K562 treated with DMSO at 1 percent for 12 hours (cell line): Measurements from ENCODE around the gene WDR55. TPM values are rescaled to one million over a fixed set of nuclear protein-coding genes. Genes with fewer than 3 reads are reported as not detected.

ENCODE experiments used
- total RNA-seq: library from RNA; unstranded; fragments of 300-600 nt; gene quantifications from 2 replicates; pipeline ENCODE4 v1.2.3, GENCODE V29; 2022; ENCODE audit not compliant: insufficient read depth

WDR55 gene, protein sequence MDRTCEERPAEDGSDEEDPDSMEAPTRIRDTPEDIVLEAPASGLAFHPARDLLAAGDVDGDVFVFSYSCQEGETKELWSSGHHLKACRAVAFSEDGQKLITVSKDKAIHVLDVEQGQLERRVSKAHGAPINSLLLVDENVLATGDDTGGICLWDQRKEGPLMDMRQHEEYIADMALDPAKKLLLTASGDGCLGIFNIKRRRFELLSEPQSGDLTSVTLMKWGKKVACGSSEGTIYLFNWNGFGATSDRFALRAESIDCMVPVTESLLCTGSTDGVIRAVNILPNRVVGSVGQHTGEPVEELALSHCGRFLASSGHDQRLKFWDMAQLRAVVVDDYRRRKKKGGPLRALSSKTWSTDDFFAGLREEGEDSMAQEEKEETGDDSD
- 26.9 and 42.6 TPM in 2 replicates for total RNA-seq

DNA sequence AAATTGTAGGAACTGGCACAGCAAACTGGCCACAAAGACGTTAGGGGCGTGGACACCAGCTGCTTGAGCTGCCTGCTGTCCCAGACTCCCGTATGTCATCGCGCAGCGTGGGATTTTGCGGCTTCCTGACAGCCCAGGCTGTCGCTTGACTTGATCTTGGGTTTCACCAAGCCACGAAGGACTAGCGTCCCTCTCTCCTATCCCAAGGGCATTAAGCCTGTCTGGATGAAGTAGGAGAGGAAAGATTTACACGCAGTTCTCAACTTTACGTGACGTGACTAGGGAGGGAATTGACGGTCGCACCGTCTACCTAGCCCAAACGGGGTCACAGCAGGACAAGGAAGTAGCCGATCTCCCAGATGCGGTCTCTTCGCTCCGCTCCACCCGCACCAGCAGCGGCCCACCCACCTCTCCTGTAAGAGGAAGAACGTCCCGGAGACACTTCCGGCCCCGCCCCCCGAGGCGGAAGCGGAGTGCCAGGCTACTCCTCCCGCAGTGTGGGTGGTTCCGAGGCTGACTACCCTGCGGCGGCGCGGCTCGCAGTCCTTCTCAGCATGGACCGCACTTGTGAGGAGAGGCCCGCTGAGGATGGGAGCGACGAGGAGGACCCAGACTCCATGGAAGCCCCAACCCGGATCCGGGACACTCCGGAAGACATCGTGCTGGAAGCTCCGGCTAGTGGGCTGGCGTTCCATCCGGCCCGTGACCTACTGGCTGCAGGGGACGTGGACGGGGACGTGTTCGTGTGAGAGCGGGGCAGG, at the start of gene WDR55:
Gene WDR55, plus strand, starts transcription at position 546 of the 761 bp plus-strand sequence. Its CDS starts 9 bp downstream, at position 555.

DNA sequence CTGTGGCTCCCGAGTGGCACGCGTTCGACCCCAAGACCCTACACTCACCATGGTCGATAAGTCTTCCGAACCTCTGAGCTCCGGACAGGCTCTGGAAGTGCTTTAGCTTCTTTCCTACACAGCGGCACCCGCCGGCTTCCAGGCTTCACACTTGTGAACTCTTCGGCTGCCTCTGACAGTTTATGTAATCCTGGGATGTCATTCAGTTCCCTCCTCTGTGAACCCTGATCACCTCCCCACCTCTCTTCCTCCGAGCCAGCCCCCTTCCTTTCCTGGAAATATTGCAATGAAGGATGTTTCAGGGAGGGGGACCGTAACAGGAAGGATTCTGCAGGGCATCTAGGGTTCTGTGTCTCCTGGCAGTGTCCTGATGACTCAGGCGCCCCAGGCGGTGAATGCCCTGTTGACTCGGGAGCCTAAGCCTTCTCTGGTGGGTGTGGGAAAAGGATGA, 31.7 kb upstream of the WDR55 start, which contains the start of gene CD14:
Gene CD14, minus strand, starts transcription at position 155 of the 451 bp plus-strand sequence. Its CDS starts 104 bp downstream, at position 51.

DNA sequence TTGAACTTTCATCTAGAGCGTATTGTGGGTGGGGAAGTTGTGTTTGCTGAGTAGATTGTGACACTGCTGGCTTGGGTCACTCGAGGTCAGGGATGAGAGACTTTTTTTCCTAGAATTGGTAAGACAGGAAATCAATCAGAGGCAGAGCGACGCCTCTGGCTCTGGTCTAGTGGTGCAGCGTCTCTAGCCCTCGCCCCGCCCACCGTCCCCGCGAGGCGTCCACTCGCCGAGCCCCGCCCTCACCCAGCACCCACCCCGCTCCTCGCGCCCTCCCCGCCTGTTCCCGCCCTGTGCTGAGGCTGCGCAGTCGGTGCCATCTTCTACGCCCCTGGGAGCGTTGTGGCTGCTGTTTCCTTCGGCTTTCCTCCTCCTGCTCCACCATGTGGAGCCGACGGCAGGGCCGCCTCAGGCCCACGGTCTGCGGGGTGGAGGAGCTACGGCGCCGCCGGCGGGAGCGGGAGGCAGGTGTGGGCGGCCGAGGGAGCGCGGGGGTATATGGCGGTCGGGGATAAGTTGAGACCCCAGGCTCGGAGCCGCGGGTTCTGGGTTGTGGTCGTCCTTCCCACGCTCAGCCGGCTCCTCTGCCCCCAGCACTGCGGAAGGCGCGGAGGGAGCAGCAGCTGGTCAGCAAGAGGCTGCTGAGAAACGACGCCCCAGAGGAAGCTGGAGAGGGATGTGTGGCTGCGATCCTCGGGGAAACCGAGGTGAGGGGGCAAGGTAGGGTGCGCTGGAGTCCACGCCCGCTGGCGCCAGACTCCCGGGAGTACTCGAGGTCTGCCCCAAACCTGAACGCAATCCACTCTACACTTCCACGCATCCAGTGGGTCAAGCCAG, 25.3 kb upstream of the WDR55 start, which contains the start of gene TMCO6:
Gene TMCO6, plus strand, starts transcription at position 304 of the 834 bp plus-strand sequence. Its CDS starts 77 bp downstream, at position 381.

DNA sequence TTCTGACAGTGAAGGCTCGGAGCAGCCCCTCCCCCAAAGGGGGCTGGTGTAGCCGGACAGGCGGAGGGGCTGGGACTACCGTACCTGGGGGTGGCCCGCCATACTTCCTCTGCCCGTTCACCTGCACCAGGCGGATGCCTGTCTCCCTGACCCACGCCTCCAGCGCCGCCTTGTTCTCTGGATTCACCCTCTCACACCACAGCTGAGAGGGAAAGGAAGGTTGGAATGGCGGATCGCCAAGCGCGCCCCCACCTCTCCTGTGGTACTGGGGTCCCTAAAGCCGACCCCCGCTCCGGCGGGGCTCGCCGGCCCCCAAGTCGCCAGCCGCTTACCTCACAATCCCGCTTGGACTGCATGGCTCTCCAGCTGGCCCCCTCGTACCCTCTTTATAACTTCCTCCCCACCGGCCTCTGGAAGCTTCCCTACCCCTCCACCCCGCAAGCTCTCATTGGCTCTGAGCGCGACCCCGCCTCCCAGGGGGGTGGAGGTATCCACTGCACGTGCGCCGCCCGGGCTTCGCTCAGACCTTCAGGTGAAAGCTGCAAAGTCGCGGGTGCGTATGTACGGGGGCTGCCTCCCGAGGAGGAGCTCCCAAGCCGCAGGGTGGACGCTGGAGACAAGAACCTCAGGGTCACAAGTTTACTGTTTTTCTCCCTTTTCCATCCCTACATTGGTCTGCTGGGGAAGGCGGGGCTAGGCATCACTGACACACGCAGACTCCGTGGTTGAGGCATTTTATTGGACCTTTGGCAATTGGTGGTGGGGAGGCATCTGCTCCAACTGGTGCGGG, 8.7 kb downstream of the WDR55 start, which contains the start of gene DND1:
Gene DND1, minus strand, starts transcription at position 390 of the 790 bp plus-strand sequence. Its CDS starts 34 bp downstream, at position 356.

DNA sequence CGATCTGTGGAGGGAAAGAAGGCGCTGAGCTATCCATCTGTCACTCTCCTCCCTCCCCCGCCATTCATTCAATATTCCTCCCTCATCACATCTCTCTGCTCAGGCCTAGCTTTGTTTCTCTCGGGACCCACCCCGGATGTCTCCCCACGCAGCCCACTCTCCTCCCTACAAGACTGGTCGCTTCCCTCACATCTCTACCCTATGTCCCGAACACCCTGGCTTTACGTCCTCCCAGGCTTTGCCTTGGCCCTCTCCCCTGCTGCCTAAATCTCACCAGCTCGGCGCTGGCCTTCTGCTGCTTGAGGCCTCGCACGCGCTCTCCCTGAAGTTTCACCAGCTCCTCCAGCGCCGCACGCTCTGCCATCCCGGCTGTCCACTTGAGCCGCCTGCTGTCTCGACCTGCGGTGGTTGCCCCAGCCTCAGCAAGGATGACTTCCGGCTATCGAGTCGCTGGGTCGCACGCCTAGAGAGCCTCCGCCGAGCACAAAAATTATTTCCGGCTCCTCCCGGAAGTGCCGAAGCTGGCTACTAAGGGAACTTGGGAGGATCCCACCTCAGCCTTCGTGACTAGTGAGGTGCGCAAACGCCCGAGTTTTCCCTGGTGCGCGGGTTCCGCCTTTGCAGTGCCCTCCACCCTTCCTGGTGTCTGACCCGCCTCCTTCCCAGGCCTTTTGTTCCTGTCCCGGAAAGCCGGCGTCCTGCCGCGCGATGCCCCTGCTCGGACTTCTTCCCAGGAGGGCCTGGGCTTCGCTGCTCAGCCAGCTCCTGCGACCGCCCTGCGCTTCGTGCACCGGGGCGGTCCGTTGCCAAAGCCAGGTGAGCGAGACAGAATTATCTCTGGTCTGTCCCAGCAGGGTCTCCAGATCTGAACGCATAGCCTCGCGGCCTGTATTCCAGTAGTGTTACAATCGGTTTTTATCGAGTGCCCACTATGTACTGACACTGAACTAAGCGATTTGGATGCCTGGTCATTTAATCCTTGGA, 26.5 kb downstream of the WDR55 start, which contains the start of the genes HARS1 and HARS2:
Gene HARS1, minus strand, starts transcription at position 430 of the 984 bp plus-strand sequence. Its CDS starts 66 bp downstream, at position 364.
Gene HARS2, plus strand, starts transcription at position 515 of the 984 bp plus-strand sequence. Its CDS starts 194 bp downstream, at position 709.

DNA sequence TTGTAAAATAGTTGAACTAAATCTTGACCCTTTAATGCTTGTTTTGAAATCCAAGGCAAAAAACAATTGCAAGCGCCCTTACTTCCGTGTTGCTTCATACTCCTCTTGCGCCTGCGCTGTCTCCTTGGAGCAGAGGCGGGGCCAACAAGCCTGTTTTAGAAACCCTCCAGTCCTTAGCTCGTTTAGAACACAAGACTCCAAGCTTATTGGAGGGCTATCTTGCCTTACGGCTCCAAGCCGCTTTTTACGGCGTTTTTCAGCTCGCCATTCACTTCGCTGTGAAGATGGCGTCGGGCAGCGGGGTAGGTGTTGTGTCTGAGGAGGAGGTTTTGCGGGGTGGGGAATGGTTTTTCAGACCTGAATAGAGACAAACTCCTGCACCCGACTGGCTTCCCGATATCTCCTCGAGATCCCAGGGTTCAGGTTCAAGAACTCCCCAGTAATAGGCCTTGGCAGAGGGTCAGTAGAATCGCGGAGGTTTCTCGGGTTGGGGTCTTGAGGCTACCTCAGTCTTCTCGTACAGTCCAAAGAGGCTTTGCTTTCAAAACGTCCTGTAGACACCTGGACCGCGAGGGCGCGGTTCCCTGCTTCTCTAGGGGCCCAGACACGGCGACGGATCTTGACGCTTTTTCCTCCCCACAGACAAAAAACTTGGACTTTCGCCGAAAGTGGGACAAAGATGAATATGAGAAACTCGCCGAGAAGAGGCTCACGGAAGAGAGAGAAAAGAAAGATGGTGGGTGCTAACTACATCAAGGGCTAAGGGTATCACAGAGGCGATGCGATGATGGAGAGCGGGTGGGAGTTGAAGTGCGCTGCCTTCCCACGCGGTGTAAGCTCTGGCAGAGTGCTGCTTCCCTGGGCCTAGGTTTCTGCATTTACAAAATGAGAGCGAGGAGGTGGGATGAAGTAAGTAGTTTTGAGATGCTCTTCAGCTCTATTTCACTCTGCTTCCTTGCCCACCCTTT, 35.8 kb downstream of the WDR55 start, which contains the start of gene ZMAT2:
Gene ZMAT2, plus strand, starts transcription at position 271 of the 968 bp plus-strand sequence. Its CDS starts 14 bp downstream, at position 285.

Other genes starting within 250 kb of the WDR55 start
- 5.1 TPM in 1 of 2 replicates, not detected in the other for gene EIF4EBP3, start 117.2 kb upstream of the WDR55 start, total RNA-seq
- gene SRA1, start 107.4 kb upstream of the WDR55 start, total RNA-seq, result 32.8 and 34.4 TPM in 2 replicates
- gene APBB3, start 100.3 kb upstream of the WDR55 start, total RNA-seq, result 7.1 and 18.0 TPM in 2 replicates
- 77.4 and 188 TPM in 2 replicates for gene SLC35A4, start 100.1 kb upstream of the WDR55 start, total RNA-seq
- gene CD14, start 31.7 kb upstream of the WDR55 start, total RNA-seq, result 0.75 and 1.0 TPM in 2 replicates
- 13.5 and 15.1 TPM in 2 replicates for gene TMCO6, start 25.5 kb upstream of the WDR55 start, total RNA-seq
- 208 and 301 TPM in 2 replicates for gene NDUFA2, start 17.3 kb upstream of the WDR55 start, total RNA-seq
- gene IK, start 17.1 kb upstream of the WDR55 start, total RNA-seq, result 122 and 166 TPM in 2 replicates
- gene DND1, start 8.7 kb downstream of the WDR55 start, total RNA-seq, result 1.4 and 2.0 TPM in 2 replicates
- 43.2 and 73.1 TPM in 2 replicates for gene HARS1, start 26.5 kb downstream of the WDR55 start, total RNA-seq
- 15.7 and 21.4 TPM in 2 replicates for gene HARS2, start 26.6 kb downstream of the WDR55 start, total RNA-seq
- 42.5 and 46.1 TPM in 2 replicates for gene ZMAT2, start 35.5 kb downstream of the WDR55 start, total RNA-seq
- not detected in 2 replicates for gene PCDHA1, start 121.2 kb downstream of the WDR55 start, total RNA-seq
- not detected in 2 replicates for gene PCDHA2, start 129.9 kb downstream of the WDR55 start, total RNA-seq
- not detected in 2 replicates for gene PCDHA3, start 136.2 kb downstream of the WDR55 start, total RNA-seq
- not detected in 2 replicates for gene PCDHA4, start 142.2 kb downstream of the WDR55 start, total RNA-seq
- not detected in 2 replicates for gene PCDHA5, start 156.7 kb downstream of the WDR55 start, total RNA-seq
- gene PCDHA6, start 163.1 kb downstream of the WDR55 start, total RNA-seq, result not detected in 2 replicates
- not detected in 2 replicates for gene PCDHA7, start 169.4 kb downstream of the WDR55 start, total RNA-seq
- not detected in 2 replicates for gene PCDHA8, start 176.3 kb downstream of the WDR55 start, total RNA-seq
- gene PCDHA9, start 183.5 kb downstream of the WDR55 start, total RNA-seq, result not detected in 2 replicates
- gene PCDHA10, start 191.0 kb downstream of the WDR55 start, total RNA-seq, result not detected in 2 replicates
- gene PCDHA11, start 204.1 kb downstream of the WDR55 start, total RNA-seq, result not detected in 2 replicates
- gene PCDHA12, start 210.4 kb downstream of the WDR55 start, total RNA-seq, result not detected in 2 replicates
- gene PCDHA13, start 217.2 kb downstream of the WDR55 start, total RNA-seq, result not detected in 2 replicates